Measurements from ENCODE around the gene NCOA1. TPM values are rescaled to one million over a fixed set of nuclear protein-coding genes. Genes with fewer than 3 reads are reported as not detected.
"Not testable (repeated sequence)": the region's sequence is repeated elsewhere in the genome, so short reads cannot be mapped to it uniquely, and the experiment has no call there.

The NCOA1 gene
- total and polyA plus RNA-seq, 2 of the 4 experiments (the other 2 are of a cell fraction): 6.7 to 11.3 TPM

GRCh38 chr2:24600140-24600539, 109.1 kb downstream of the NCOA1 start:
- H4K20me1 ChIP-seq (ENCODE audit: insufficient read depth, low read length); H2AK5ac ChIP-seq (ENCODE audit: low read depth, low read length); ATAC-seq (ENCODE audit: low read depth); H3K27ac ChIP-seq (ENCODE audit: insufficient read depth, low read length); dilution Hi-C loops (cut with HindIII; ENCODE audit: low sequenced_read_pairs, unreplicated experiment); H3K36me3 ChIP-seq (ENCODE audit: control insufficient read depth, insufficient read depth, low read length); H3K18ac ChIP-seq (ENCODE audit: low read depth, low read length); H4K91ac ChIP-seq (ENCODE audit: insufficient read depth, low read depth, low read length); H3K4me3 ChIP-seq (ENCODE audit: insufficient read depth, low read depth, low read length); H3K9me1 ChIP-seq (ENCODE audit: insufficient read depth, low read length); POLR2A ChIA-PET (ENCODE audit: unreplicated experiment); H3K9ac ChIP-seq (ENCODE audit: low read depth, low read length); CTCF ChIA-PET; H2BK120ac ChIP-seq (ENCODE audit: low read depth, low read length); H3K4ac ChIP-seq (ENCODE audit: low read depth, low read length); H3K9me3 ChIP-seq (ENCODE audit: control insufficient read depth, insufficient read depth, low read length); H2BK20ac ChIP-seq (ENCODE audit: low read depth, low read length); H2AK9ac ChIP-seq (replicated peaks; ENCODE audit: low read depth, low read length, poor library complexity); DNase-seq; H4K8ac ChIP-seq (ENCODE audit: low read depth in 2 of 2, low read length in 2 of 2); in situ Hi-C loops (cut with MboI; ENCODE audit: low sequenced_read_pairs); BruUV-seq (replicated peaks); H3K79me1 ChIP-seq (ENCODE audit: low read depth in 1 of 2, low read length in 2 of 2); H3K4me1 ChIP-seq (ENCODE audit: control insufficient read depth, insufficient read depth, low read length); H3K27me3 ChIP-seq (ENCODE audit: control insufficient read depth, insufficient read depth, low read length); H2AFZ ChIP-seq (replicated peaks; ENCODE audit: low read length, poor library complexity); intact Hi-C loops (cut with micrococcal nuclease); H3K14ac ChIP-seq (replicated peaks; ENCODE audit: low read depth, low read length); H3K4me2 ChIP-seq (ENCODE audit: low read depth, low read length); H4K5ac ChIP-seq (ENCODE audit: low read depth, low read length); H3K56ac ChIP-seq (ENCODE audit: extremely low read depth, insufficient read depth, low read length); H2BK5ac ChIP-seq (ENCODE audit: low read depth, low read length, poor library complexity, severe bottlenecking); H2BK15ac ChIP-seq (ENCODE audit: low read depth, low read length); H3K23ac ChIP-seq (ENCODE audit: low read depth, low read length): not testable (repeated sequence)
- WGBS, 2 experiments (ENCODE audit: extremely low coverage in 2 of 2, insufficient read length in 1 of 2): no CpG with 5 or more reads among the region's 6 CpGs

Data from IMR-90 (cell line).